ENCODE data around the gene HOXC11.

Gene HOXC11

DNA sequence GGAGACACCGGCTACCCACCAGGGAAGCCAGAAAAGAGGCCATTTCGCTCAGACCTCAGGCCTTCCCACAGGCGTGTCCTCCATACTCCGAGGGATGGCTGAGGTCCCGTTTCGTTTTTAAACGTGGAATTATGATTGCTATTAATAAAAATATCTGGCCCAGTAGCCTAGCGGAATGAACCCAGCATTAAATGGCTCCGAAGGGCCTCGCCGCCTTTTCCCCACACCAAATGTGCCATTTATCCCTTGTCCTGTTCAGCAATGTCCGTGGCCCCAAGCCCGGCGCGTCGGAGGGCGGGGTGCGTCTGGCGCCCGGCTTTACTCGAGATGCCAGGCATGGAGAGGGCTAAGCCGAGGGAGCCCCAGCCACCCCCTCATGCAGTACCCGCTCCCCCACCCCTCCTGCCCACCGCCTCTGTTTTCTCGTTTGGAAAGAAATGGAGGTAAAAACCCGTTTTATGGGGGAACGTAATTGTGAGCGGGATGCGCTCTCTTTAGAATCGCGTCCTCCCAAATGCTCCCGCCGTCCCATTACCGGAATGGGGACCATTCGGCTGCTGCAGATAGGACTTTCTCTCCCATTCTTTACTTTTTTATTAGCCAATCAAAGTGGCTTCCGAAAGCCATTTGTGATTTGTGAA, 41.6 kb downstream of the HOXC11 start:
- DNase-seq: no peak

- DNase-seq: no peak
Measured at GRCh38 chr12:54015018-54015931, 42.3 kb downstream of the HOXC11 start.

DNA sequence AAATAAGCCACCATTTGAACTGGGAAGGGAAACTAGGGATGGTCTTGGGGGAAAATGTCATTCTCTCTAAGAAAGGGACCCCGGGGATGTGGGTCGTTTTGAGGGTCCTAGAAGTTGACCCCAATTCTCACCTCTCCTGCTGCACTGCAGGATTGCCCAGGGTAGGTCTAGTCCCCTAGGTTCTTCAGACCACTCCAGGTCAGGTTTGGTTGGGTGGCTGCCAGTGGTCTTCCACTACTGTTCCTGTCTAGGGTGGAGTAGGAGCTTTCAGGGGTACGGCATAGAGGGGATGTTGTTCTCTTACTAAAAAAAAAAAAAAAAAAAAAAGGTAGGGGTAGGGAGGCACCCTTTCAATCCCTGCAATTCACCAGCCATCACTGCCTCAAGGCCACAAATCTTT, 43.1 kb downstream of the HOXC11 start:
- no peak for DNase-seq

- DNase-seq: peak; percentile 25
Measured at GRCh38 chr12:54016478-54016964, 43.6 kb downstream of the HOXC11 start.

DNA sequence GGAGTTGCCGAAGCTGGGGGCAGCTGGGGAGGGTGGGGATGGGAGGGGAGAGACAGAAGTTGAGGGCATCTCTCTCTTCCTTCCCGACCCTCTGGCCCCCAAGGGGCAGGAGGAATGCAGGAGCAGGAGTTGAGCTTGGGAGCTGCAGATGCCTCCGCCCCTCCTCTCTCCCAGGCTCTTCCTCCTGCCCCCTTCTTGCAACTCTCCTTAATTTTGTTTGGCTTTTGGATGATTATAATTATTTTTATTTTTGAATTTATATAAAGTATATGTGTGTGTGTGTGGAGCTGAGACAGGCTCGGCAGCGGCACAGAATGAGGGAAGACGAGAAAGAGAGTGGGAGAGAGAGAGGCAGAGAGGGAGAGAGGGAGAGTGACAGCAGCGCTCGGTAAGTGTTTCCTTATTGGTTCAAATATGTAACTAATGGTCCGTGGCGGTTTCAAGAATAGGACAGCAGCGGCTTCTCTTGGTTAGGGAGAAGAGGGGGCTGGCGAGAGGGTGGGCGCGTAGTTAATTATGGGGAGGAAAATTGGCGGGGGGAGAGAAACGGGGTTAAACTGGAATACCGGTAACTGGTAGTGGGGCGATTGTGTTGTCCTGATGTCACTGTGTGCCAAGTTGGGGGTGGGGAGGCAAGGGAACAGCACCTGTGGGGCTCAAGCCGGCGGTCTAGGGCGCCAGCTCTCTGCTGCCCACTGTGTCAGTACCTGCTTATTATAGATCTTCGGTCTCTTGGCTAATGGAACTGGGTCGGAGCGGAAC, 44.3 kb downstream of the HOXC11 start:
- peak; percentile 49 for DNase-seq

- peak; percentile 53 for DNase-seq
Measured at GRCh38 chr12:54017878-54018467, 45.0 kb downstream of the HOXC11 start.

GRCh38 chr12:54018468-54018984, 45.6 kb downstream of the HOXC11 start:
- DNase-seq: no peak

DNA sequence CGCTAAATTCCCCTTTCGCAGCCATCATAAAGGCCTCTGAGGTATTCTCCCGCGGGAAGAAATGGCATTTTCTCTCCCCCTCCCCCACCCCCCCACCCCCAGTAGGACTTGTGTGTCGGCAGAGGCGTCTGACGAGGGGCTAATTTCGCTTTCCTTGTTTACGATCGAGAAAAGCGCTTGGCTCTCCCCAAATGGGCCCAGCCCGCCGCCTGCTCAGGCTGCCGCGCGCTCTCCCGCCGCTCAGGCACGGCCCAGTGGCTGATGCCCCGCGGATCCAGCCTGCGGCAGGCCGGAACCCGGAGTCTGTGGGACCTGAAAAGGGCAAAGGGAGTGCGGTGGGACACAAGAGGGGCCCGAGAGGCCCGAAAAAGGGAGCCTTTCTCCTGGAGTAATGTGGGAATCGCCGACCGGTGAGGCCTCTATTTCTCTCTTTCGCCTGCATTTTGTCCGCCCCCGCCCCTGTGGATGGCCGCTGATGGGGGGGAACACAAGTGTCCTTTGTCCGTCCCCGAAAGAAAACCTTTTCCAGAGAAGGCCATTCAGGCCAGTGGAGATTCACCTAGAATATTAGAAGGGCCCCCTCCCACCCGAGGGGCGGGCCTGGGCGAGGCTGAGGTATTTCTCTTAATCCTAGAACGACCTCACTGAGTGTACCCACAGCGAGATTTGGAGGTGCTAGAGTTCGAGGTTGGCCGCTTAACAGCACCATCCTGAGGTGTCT, 46.3 kb downstream of the HOXC11 start:
- DNase-seq: no peak

DNA sequence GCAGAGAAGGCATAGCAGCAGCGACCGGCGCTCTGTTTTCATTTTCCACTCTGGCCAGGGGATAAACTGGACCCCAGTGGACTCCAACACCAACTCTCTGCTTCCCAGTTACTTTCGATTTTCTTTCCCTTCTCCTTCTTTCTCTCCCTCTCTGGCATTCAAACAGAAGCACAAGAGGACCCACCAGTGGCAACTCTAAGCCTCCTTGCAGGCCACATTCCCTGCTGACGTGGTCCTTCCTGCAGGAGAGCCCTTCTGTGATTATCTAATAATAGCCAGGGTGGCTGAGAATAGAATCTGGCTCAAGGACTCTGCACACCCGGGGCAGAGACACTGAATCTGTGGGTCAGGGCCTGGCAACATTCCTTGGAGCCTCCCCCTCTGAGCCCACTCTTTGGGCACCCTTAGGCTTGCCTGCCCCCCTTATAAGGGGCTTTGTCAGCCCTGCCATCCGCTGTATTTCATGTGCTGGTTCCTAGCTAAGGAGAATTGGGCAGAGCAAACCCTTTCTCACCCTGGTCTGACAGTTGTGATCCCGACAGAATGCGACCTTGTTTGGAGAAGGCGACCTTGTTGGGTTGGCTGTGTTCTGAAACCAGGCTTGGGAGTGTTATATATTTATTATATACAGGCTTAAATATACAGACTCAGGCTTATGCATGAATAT, 47.1 kb downstream of the HOXC11 start:
- no peak for DNase-seq

GRCh38 chr12:54020591-54021405, 47.9 kb downstream of the HOXC11 start:
- DNase-seq: no peak

DNA sequence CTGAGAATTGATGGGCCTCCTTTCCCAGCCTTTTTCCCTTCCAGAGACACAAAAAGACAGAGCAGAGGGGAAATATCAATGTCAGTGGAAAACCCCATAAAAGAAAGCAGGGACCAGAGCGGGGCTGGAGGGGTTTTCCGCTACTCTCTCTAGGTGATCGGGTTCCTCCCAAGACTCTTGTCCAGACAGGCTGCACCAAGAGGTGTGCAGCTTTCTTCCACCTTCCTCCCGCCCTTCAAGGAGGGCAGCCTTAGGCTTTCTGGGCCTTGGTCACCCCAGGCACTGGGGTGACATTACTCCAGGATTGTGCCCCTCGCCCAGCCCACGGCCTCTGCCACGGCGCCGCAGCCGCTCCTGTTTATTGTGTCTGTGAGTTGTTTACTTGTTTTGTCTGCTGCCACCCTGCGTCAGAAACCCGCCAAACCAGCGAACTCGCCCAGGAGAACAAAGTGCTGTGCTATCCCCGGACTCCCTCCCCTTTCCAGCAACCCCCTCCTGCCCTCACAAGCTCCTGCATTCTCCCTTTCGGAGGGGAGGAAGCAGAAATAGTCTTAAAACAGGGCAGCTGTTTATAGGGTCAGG, 48.6 kb downstream of the HOXC11 start:
- DNase-seq: no peak

DNA sequence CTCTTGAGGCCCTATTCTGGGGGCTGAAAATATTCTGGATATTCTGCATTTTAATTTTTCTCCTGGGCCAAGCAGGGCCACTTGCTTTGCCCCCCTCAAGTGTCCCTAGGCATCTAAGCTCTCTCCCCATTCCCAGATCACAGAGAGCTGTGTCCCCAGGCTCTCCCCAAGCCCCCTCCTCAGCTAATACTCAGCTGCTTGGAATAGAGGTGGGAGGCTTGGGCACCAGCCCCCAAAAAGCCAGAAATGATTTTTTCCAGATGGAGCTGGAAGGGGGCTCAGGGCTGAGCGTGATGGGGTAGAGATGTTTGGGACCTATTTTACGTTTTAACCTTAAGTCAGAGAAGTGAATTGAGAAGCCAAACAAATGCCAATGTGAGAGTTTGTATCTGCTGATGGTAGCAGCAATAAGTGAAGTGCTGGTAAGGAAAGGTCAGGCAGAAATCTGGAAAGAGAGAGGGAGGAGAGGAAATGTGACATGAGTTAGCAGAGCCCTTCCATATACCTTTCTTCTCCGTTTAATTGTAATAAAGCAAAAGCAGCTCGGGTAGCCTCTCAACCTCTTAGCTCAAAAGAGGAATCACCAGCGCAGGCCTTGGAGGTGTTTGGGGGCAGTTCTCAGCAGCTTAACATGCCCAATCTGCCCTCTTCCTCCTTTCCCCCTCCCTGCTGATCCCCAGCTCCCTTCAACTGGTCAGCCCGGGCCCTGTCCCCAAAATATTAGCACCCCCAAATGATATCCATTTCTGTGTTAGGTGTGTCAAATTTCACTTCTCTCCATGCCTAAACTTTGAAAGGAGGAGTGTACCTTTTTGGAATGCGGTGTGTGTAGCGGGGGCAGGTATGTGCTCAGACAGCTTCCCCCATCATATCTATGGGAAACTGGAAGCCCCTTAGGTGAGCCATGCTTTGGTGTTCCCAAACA, 50.3 kb downstream of the HOXC11 start:
- no peak for DNase-seq

DNA sequence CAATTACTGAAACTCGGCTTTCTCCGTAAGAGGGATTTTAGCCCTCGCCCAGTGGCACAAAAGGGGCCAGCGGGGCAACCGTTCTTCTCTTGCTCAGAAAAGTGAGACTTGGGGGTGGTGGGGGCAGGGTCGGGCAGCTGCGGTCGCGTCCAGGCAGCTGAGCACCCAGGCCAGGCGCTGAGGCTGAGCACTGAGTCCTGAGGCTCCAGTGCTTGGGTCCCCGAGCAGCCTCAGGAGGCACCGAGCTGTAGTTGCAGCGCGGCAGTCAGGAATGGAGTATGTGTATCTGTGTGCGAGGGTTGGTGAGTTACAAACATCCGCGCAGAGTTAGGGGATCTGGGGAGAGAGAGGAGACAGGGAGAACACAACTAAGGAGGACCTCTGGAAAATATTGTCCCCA, 51.2 kb downstream of the HOXC11 start:
- no peak for DNase-seq

- no peak for DNase-seq
Measured at GRCh38 chr12:54024581-54025305, 51.8 kb downstream of the HOXC11 start.

DNA sequence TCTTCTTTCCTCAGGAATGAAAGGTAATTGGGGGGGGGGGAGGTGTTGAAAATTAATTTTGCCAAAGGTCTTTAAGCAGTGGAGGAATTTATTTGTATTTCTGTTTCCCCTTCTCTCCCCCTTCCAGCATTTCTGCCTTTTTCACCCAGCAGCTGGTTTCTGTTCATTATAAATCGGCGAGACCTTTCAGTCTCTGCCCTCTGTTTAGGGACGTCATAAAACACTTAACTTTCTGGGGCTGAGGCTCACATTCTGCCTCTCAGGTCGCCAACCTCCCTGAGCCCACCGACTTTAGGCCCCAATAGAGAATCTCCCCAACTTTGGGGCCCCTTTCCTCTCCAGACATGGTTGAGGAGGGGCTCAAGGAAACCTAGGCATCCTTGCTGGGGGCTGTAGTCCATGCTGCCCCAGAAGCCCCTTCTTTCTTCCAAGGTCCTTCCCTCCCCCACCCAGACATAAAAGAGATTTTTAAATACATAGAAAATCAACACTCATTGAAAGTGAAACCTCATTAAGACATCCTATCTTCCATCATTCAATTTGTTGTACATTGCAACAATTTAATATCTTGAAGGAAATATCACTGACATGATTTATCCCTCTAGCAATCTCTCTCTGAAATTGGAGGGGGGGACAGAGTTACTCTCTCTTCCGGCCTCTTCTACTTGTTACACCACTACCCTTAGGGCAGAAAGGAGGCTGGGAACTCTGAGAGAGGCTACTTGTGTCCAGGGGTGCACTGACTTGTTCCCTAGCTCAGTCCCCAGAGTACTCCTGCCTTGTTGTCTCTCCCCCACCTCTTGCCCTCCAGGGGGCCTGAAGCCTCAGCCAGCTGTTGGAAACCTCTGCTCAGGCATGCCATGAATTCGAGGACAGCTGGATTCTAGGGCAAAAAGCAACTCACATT, 52.8 kb downstream of the HOXC11 start:
- DNase-seq: no peak

GRCh38 chr12:54026640-54027441, 53.9 kb downstream of the HOXC11 start:
- DNase-seq: no peak

All from DMS 273 treated with DMSO at 0.1 percent for 48 hours (cell line).